ENCODE measurements around the gene HOXC6. TPM values are rescaled to one million over a fixed set of nuclear protein-coding genes. Genes with fewer than 3 reads are reported as not detected.

Gene HOXC6
- total and polyA plus RNA-seq, 2 of the 13 experiments (the other 11 are each of a cell fraction or from before 2014, with no cell fraction given), result not detected

DNA sequence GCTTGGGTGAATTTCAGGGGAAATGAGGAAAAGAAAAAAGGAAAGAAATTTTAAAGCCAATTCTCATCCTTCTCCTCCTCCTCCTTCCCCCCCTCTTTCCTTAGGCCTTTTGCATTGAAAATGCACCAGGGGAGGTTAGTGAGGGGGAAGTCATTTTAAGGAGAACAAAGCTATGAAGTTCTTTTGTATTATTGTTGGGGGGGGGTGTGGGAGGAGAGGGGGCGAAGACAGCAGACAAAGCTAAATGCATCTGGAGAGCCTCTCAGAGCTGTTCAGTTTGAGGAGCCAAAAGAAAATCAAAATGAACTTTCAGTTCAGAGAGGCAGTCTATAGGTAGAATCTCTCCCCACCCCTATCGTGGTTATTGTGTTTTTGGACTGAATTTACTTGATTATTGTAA, 27.3 kb downstream of the HOXC6 start:
- in situ Hi-C loops (cut with HindIII; ENCODE audit: extremely low pct_ligation_motif_present, low pct_unique_long_range_greater_than_20kb) (no loop called here), intact Hi-C loops (cut with micrococcal nuclease; ENCODE audit: unreplicated experiment) (no loop called here)
- H3K9ac ChIP-seq (ENCODE audit: insufficient read depth, low read depth, low read length), result no peak overlapping the region
- no peaks in the 10 kb centered on the region for H3K9me3 ChIP-seq (ENCODE audit: low read length)
- ChIA-PET POLR2A (no interaction called here), CTCF (ENCODE audit: low intra/inter-chr PET ratio, low total read pairs) (no interaction called here)
- no peak overlapping the region for H3K4me3 ChIP-seq (replicated peaks in 1 of 3; ENCODE audit: insufficient read depth in 1 of 3, low read depth in 2 of 3, low read length in 3 of 3)
- H3K4me1 ChIP-seq (ENCODE audit: insufficient read depth, low read length), result no peaks in the 10 kb centered on the region
- no peak for TF ChIP-seq NONO (IDR thresholded peaks at IDR 0.05)
- TF ChIP-seq NONO (CRISPR knock-in tag; conservative IDR thresholded peaks at IDR 0.05), result no peak
- no peak for TF ChIP-seq ZNF775 (CRISPR knock-in tag; IDR thresholded peaks at IDR 0.05; ENCODE audit: borderline replicate concordance)
- TF ChIP-seq ZNF724P (CRISPR knock-in tag; IDR thresholded peaks at IDR 0.05; ENCODE audit: borderline replicate concordance), result no peak
- no peak for TF ChIP-seq KDM5B (CRISPR knock-in tag; IDR thresholded peaks at IDR 0.05; ENCODE audit: borderline replicate concordance)
- no peak for TF ChIP-seq ZNF850 (CRISPR knock-in tag; conservative IDR thresholded peaks at IDR 0.05)
- TF ChIP-seq ZNF441 (CRISPR knock-in tag; IDR thresholded peaks at IDR 0.05; ENCODE audit: borderline replicate concordance), result no peak
- TF ChIP-seq, protein P1, sequence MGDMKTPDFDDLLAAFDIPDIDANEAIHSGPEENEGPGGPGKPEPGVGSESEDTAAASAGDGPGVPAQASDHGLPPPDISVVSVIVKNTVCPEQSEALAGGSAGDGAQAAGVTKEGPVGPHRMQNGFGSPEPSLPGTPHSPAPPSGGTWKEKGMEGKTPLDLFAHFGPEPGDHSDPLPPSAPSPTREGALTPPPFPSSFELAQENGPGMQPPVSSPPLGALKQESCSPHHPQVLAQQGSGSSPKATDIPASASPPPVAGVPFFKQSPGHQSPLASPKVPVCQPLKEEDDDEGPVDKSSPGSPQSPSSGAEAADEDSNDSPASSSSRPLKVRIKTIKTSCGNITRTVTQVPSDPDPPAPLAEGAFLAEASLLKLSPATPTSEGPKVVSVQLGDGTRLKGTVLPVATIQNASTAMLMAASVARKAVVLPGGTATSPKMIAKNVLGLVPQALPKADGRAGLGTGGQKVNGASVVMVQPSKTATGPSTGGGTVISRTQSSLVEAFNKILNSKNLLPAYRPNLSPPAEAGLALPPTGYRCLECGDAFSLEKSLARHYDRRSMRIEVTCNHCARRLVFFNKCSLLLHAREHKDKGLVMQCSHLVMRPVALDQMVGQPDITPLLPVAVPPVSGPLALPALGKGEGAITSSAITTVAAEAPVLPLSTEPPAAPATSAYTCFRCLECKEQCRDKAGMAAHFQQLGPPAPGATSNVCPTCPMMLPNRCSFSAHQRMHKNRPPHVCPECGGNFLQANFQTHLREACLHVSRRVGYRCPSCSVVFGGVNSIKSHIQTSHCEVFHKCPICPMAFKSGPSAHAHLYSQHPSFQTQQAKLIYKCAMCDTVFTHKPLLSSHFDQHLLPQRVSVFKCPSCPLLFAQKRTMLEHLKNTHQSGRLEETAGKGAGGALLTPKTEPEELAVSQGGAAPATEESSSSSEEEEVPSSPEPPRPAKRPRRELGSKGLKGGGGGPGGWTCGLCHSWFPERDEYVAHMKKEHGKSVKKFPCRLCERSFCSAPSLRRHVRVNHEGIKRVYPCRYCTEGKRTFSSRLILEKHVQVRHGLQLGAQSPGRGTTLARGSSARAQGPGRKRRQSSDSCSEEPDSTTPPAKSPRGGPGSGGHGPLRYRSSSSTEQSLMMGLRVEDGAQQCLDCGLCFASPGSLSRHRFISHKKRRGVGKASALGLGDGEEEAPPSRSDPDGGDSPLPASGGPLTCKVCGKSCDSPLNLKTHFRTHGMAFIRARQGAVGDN (CRISPR knock-in tag; IDR thresholded peaks at IDR 0.05), result no peak
- no peak for TF ChIP-seq ZNF44 (CRISPR knock-in tag; IDR thresholded peaks at IDR 0.05)
- no peak for TF ChIP-seq U2AF1 (optimal IDR thresholded peaks at IDR 0.05; ENCODE audit: low read depth, low read length)
- no peak for TF ChIP-seq ZNF788 (CRISPR knock-in tag; IDR thresholded peaks at IDR 0.05; ENCODE audit: borderline replicate concordance)
- TF ChIP-seq MEIS2 (CRISPR knock-in tag; IDR thresholded peaks at IDR 0.05), result no peak
- no peak for TF ChIP-seq NFKB2 (CRISPR knock-in tag; IDR thresholded peaks at IDR 0.05; ENCODE audit: borderline replicate concordance)
- no peak for TF ChIP-seq ATM (IDR thresholded peaks at IDR 0.05; ENCODE audit: borderline replicate concordance)
- no peaks in the 10 kb centered on the region for H3K79me2 ChIP-seq (ENCODE audit: insufficient read depth, low read length)
- no peak for FAIRE-seq
- BruUV-seq (replicated peaks), result no TSS peak
- no peak for ATAC-seq
- DNase-seq (ENCODE audit: low spot score), result no peak
- no peaks in the 10 kb centered on the region for H4K20me1 ChIP-seq (ENCODE audit: insufficient read depth, low read length)
- no peak overlapping the region for H3K4me2 ChIP-seq (ENCODE audit: low read depth, low read length)
- H3K27ac ChIP-seq (ENCODE audit: extremely low read length, insufficient read depth, low read length), result no peak overlapping the region
- H2AFZ ChIP-seq (ENCODE audit: low read length), result no peak overlapping the region
- peaks cover 8 to 58% of the 10 kb centered on the region in 2 experiments; a peak in 4 of 5 replicates for H3K27me3 ChIP-seq (ENCODE audit: control insufficient read depth in 1 of 2, insufficient read depth in 2 of 2, low read length in 2 of 2)
- H3K36me3 ChIP-seq (replicated peaks in 1 of 2; ENCODE audit: control insufficient read depth in 1 of 2, insufficient read depth in 2 of 2, low read length in 2 of 2), result no peaks in the 10 kb centered on the region
- WGBS (ENCODE audit: low lambda C conversion rate), result 25% methylated on average over 2 of the region's 2 CpGs

All from HepG2 (cell line).